ENCODE measurements around the gene RPS6KA5. TPM values are rescaled to one million over a fixed set of nuclear protein-coding genes. Genes with fewer than 3 reads are reported as not detected.
"Not testable (repeated sequence)": the region's sequence is repeated elsewhere in the genome, so short reads cannot be mapped to it uniquely, and the experiment has no call there.

The RPS6KA5 gene
- total RNA-seq, 2 experiments from 2014 or later: 18.8 to 19.3 TPM

GRCh38 chr14:90857866-90858265 is 202.6 kb downstream of the RPS6KA5 start:
- intact Hi-C loops (cut with micrococcal nuclease): no loop called here
- no peak for DNase-seq
- Mint-ChIP-seq H3K27me3 (no peaks in the 10 kb centered on the region), H3K4me1 (ENCODE audit: low read depth) (peaks cover 7% of the 10 kb centered on the region), H3K27ac (no peak overlapping the region), H3K9me3 (no peaks in the 10 kb centered on the region), H3K36me3 (peaks cover 2% of the 10 kb centered on the region), H3K4me3 (no peak overlapping the region)
- CTCF ChIA-PET: no interaction called here
- POLR2A ChIA-PET: no interaction called here

- H3K27ac Mint-ChIP-seq; intact Hi-C loops (cut with micrococcal nuclease); H3K9me3 Mint-ChIP-seq; POLR2A ChIA-PET; H3K4me3 Mint-ChIP-seq; H3K27me3 Mint-ChIP-seq; DNase-seq; H3K36me3 Mint-ChIP-seq; H3K4me1 Mint-ChIP-seq (ENCODE audit: low read depth); CTCF ChIA-PET: not testable (repeated sequence)
Measured at GRCh38 chr14:90856115-90856514, 204.3 kb downstream of the RPS6KA5 start.

GRCh38 chr14:90853116-90853515 is 207.3 kb downstream of the RPS6KA5 start:
- ChIA-PET POLR2A (no interaction called here), CTCF (interaction anchor here (0.5 kb wide), 2 partner anchors 787 to 1439 kb away, joined by 3 read pairs; no protein-coding TSS in a partner anchor)
- Mint-ChIP-seq H3K36me3 (no peaks in the 10 kb centered on the region), H3K4me1 (ENCODE audit: low read depth) (peaks cover 5% of the 10 kb centered on the region), H3K27me3 (no peaks in the 10 kb centered on the region), H3K27ac (no peak overlapping the region), H3K9me3 (no peaks in the 10 kb centered on the region), H3K4me3 (no peak overlapping the region)
- intact Hi-C loops (cut with micrococcal nuclease): no loop called here
- no peak for DNase-seq

GRCh38 chr14:90851327-90852036 is 209.0 kb downstream of the RPS6KA5 start:
- CTCF ChIA-PET: no interaction called here
- POLR2A ChIA-PET: no interaction called here

GRCh38 chr14:90850487-90850886 is 210.0 kb downstream of the RPS6KA5 start:
- H3K27me3 Mint-ChIP-seq: no peaks in the 10 kb centered on the region
- no peaks in the 10 kb centered on the region for H3K9me3 Mint-ChIP-seq
- no peak for DNase-seq
- intact Hi-C loops (cut with micrococcal nuclease): no loop called here
- H3K4me1 Mint-ChIP-seq (ENCODE audit: low read depth): peaks cover 5% of the 10 kb centered on the region
- ChIA-PET POLR2A (no interaction called here), CTCF (no interaction called here)
- H3K27ac Mint-ChIP-seq: no peak overlapping the region
- no peak overlapping the region for H3K4me3 Mint-ChIP-seq
- H3K36me3 Mint-ChIP-seq: no peaks in the 10 kb centered on the region

More at GRCh38 chr14:90851327-90852036, 209.0 kb downstream of the RPS6KA5 start:
- no peak for DNase-seq
- Mint-ChIP-seq H3K4me1 (ENCODE audit: low read depth) (peaks cover 5% of the 10 kb centered on the region), H3K27me3 (no peaks in the 10 kb centered on the region), H3K4me3 (no peak overlapping the region), H3K27ac (no peak overlapping the region), H3K36me3 (no peaks in the 10 kb centered on the region), H3K9me3 (no peaks in the 10 kb centered on the region)
- intact Hi-C loops (cut with micrococcal nuclease): no loop called here

GRCh38 chr14:90849787-90850444 is 210.5 kb downstream of the RPS6KA5 start:
- no peaks in the 10 kb centered on the region for H3K9me3 Mint-ChIP-seq
- no peaks in the 10 kb centered on the region for H3K36me3 Mint-ChIP-seq
- no peak overlapping the region for H3K4me3 Mint-ChIP-seq
- intact Hi-C loops (cut with micrococcal nuclease): no loop called here
- peaks cover 5% of the 10 kb centered on the region for H3K4me1 Mint-ChIP-seq (ENCODE audit: low read depth)
- ChIA-PET POLR2A (no interaction called here), CTCF (no interaction called here)
- H3K27ac Mint-ChIP-seq: no peak overlapping the region
- no peak for DNase-seq
- H3K27me3 Mint-ChIP-seq: no peaks in the 10 kb centered on the region

- Mint-ChIP-seq H3K27ac (no peak overlapping the region), H3K4me1 (ENCODE audit: low read depth) (peaks cover 5% of the 10 kb centered on the region), H3K36me3 (no peaks in the 10 kb centered on the region), H3K27me3 (no peaks in the 10 kb centered on the region), H3K4me3 (no peak overlapping the region), H3K9me3 (no peaks in the 10 kb centered on the region)
- POLR2A ChIA-PET: no interaction called here
- intact Hi-C loops (cut with micrococcal nuclease): no loop called here
- DNase-seq: no peak
- CTCF ChIA-PET: no interaction called here
Measured at GRCh38 chr14:90848944-90849731, 211.3 kb downstream of the RPS6KA5 start.

GRCh38 chr14:90846511-90846910 is 213.9 kb downstream of the RPS6KA5 start:
- POLR2A ChIA-PET: no interaction called here
- Mint-ChIP-seq H3K36me3 (no peaks in the 10 kb centered on the region), H3K4me1 (ENCODE audit: low read depth) (no peaks in the 10 kb centered on the region), H3K27me3 (no peaks in the 10 kb centered on the region), H3K9me3 (no peaks in the 10 kb centered on the region), H3K27ac (no peak overlapping the region), H3K4me3 (no peak overlapping the region)
- DNase-seq: no peak
- intact Hi-C loops (cut with micrococcal nuclease): no loop called here
- CTCF ChIA-PET: no interaction called here

GRCh38 chr14:90844321-90844720 is 216.1 kb downstream of the RPS6KA5 start:
- intact Hi-C loops (cut with micrococcal nuclease): no loop called here
- Mint-ChIP-seq H3K27ac (no peak overlapping the region), H3K27me3 (no peaks in the 10 kb centered on the region), H3K4me1 (ENCODE audit: low read depth) (no peaks in the 10 kb centered on the region), H3K9me3 (no peaks in the 10 kb centered on the region), H3K4me3 (no peak overlapping the region), H3K36me3 (no peaks in the 10 kb centered on the region)
- ChIA-PET CTCF (no interaction called here), POLR2A (no interaction called here)
- DNase-seq: no peak

- no peaks in the 10 kb centered on the region for H3K27me3 Mint-ChIP-seq
- intact Hi-C loops (cut with micrococcal nuclease): no loop called here
- no peaks in the 10 kb centered on the region for H3K9me3 Mint-ChIP-seq
- no peak for DNase-seq
- ChIA-PET POLR2A (no interaction called here), CTCF (no interaction called here)
- H3K4me1 Mint-ChIP-seq (ENCODE audit: low read depth): no peaks in the 10 kb centered on the region
- no peak overlapping the region for H3K4me3 Mint-ChIP-seq
- no peaks in the 10 kb centered on the region for H3K36me3 Mint-ChIP-seq
- H3K27ac Mint-ChIP-seq: no peak overlapping the region
Measured at GRCh38 chr14:90842726-90843125, 217.7 kb downstream of the RPS6KA5 start.

GRCh38 chr14:90840667-90841066 is 219.8 kb downstream of the RPS6KA5 start:
- H3K36me3 Mint-ChIP-seq; H3K4me1 Mint-ChIP-seq (ENCODE audit: low read depth); DNase-seq; CTCF ChIA-PET; POLR2A ChIA-PET; H3K27ac Mint-ChIP-seq; H3K9me3 Mint-ChIP-seq; H3K27me3 Mint-ChIP-seq; H3K4me3 Mint-ChIP-seq; intact Hi-C loops (cut with micrococcal nuclease): not testable (repeated sequence)

GRCh38 chr14:90839889-90840266 is 220.6 kb downstream of the RPS6KA5 start:
- Mint-ChIP-seq H3K27ac (no peak overlapping the region), H3K36me3 (no peaks in the 10 kb centered on the region), H3K4me1 (ENCODE audit: low read depth) (peaks cover 8% of the 10 kb centered on the region), H3K27me3 (peaks cover 1% of the 10 kb centered on the region), H3K9me3 (no peaks in the 10 kb centered on the region), H3K4me3 (no peak overlapping the region)
- no peak for DNase-seq
- ChIA-PET POLR2A (no interaction called here), CTCF (no interaction called here)
- intact Hi-C loops (cut with micrococcal nuclease): no loop called here
